GM12892 (cell line): ENCODE measurements around the gene OSBPL10.

ENCODE experiments used
- POLR2A ChIP-seq: IDR thresholded peaks from 2 replicates; pipeline ENCODE4 v1.6.1; 2011; ENCODE audit warnings: low read depth, low read length, control low read depth
- POLR2AphosphoS5 ChIP-seq: IDR thresholded peaks from 2 replicates; pipeline ENCODE4 v1.6.1; 2011; ENCODE audit warnings: low read depth, low read length, control low read depth

DNA sequence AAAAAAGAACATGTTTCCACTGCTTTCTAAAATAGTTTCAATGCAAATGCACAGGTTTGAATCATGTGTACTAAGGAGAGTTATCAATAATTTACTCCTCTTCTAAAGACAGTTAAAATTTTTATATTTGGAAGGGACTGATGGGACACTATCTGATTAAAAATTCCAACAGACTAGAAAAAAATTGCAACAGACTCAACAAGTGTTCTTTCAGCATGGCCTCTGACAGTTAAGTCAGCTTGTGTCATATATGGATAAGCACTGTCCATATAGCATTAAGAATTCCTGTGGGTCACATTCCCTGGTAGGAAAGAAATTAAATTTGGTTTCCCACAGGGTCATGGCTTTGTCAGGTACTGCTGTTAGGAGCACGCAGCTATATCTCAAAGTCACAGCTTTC lies 96.8 kb downstream of the OSBPL10 start:
- no peak for TF ChIP-seq POLR2AphosphoS5
- TF ChIP-seq POLR2A: no peak
